ENCODE data around the gene FRMD5.

FRMD5 gene

GRCh38 chr15:44102675-44103254, 92.3 kb downstream of the FRMD5 start:
- no peak for TF ChIP-seq CTCF (IDR thresholded peaks at IDR 0.05; ENCODE audit: extremely low read depth, insufficient read depth, missing control alignments)
- in situ Hi-C loops (cut with MboI; ENCODE audit: low pct_unique_long_range_greater_than_20kb, low sequenced_read_pairs, unreplicated experiment) = no loop called here
- no peak for DNase-seq (ENCODE audit: low spot score)

- in situ Hi-C loops (cut with MboI; ENCODE audit: low pct_unique_long_range_greater_than_20kb, low sequenced_read_pairs, unreplicated experiment) = no loop called here
- no peak for DNase-seq (ENCODE audit: low spot score)
- no peak for TF ChIP-seq CTCF (IDR thresholded peaks at IDR 0.05; ENCODE audit: extremely low read depth, insufficient read depth, missing control alignments)
Observed at GRCh38 chr15:44101944-44102343, 93.1 kb downstream of the FRMD5 start.

DNA sequence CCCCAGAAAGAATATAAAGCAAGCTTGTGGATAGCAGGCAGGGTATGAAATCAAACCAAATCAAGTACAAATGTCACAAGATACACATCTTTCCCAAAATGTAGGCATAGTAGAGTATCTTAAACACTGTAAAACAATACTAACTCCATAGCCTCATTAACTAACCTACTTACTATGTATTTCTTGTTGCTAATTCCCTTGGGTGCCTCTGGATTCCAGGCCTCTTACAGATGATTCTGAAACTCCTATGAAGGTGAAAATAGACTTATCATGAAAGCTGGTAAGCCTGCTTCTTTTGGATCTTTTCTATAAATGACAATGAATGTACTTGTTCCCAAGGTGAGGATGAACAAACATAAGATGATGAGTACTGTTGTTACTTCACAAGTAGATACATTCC, 93.8 kb downstream of the FRMD5 start:
- no peak for TF ChIP-seq CTCF (IDR thresholded peaks at IDR 0.05; ENCODE audit: extremely low read depth, insufficient read depth, missing control alignments)
- in situ Hi-C loops (cut with MboI; ENCODE audit: low pct_unique_long_range_greater_than_20kb, low sequenced_read_pairs, unreplicated experiment) = no loop called here
- DNase-seq (ENCODE audit: low spot score) = no peak

- no peak for TF ChIP-seq CTCF (IDR thresholded peaks at IDR 0.05; ENCODE audit: extremely low read depth, insufficient read depth, missing control alignments)
- DNase-seq (ENCODE audit: low spot score) = no peak
- in situ Hi-C loops (cut with MboI; ENCODE audit: low pct_unique_long_range_greater_than_20kb, low sequenced_read_pairs, unreplicated experiment) = no loop called here
Observed at GRCh38 chr15:44099671-44100070, 95.4 kb downstream of the FRMD5 start.

- in situ Hi-C loops (cut with MboI; ENCODE audit: low pct_unique_long_range_greater_than_20kb, low sequenced_read_pairs, unreplicated experiment) = no loop called here
- no peak for DNase-seq (ENCODE audit: low spot score)
- no peak for TF ChIP-seq CTCF (IDR thresholded peaks at IDR 0.05; ENCODE audit: extremely low read depth, insufficient read depth, missing control alignments)
Observed at GRCh38 chr15:44097552-44097951, 97.5 kb downstream of the FRMD5 start.

DNA sequence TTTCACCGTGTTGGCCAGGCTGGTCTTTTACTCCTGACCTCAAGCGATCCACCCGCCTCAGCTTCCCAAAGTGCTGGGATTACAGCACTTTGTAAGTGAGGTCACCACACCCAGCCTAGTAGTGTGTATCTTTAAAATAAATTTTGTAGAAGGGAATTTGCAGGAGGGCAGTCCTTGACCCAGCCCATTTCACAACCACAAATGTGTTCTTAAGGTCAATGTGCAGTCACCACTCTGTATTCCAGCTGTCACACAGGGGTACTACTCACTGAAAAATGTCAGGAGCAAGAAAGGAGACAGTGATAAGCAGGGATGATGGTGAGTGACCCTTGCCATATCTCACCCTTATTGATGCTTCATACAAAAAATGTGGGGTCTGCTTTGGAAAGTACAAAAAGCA, 98.5 kb downstream of the FRMD5 start:
- no peak for TF ChIP-seq CTCF (IDR thresholded peaks at IDR 0.05; ENCODE audit: extremely low read depth, insufficient read depth, missing control alignments)
- DNase-seq (ENCODE audit: low spot score) = no peak
- in situ Hi-C loops (cut with MboI; ENCODE audit: low pct_unique_long_range_greater_than_20kb, low sequenced_read_pairs, unreplicated experiment) = no loop called here

- in situ Hi-C loops (cut with MboI; ENCODE audit: low pct_unique_long_range_greater_than_20kb, low sequenced_read_pairs, unreplicated experiment) = no loop called here
- no peak for TF ChIP-seq CTCF (IDR thresholded peaks at IDR 0.05; ENCODE audit: extremely low read depth, insufficient read depth, missing control alignments)
- no peak for DNase-seq (ENCODE audit: low spot score)
Observed at GRCh38 chr15:44094781-44095180, 100.3 kb downstream of the FRMD5 start.
